Trophoblast cell (in vitro differentiated cells and primary cell): ENCODE measurements around the gene DUSP8. TPM values are rescaled to one million over a fixed set of nuclear protein-coding genes. Genes with fewer than 3 reads are reported as not detected.

Source experiments
- DNase-seq, 2 donors: peaks; one replicate each; pipeline ENCODE4 v3.0.0-alpha.2; 2016
- H2AFZ ChIP-seq: 2 replicates; pipeline ENCODE4 v1.6.1; 2013; ENCODE audit warnings: low read length, moderate library complexity, mild to moderate bottlenecking; ENCODE audit not compliant: insufficient read depth, poor library complexity
- H2AK5ac ChIP-seq: 2 replicates; pipeline ENCODE4 v1.6.1; 2013; ENCODE audit warnings: mild to moderate bottlenecking, low read length
- H2BK120ac ChIP-seq: 2 replicates; pipeline ENCODE4 v1.6.1; 2013; ENCODE audit warnings: low read length, mild to moderate bottlenecking, moderate library complexity; ENCODE audit not compliant: insufficient read depth, poor library complexity
- H2BK12ac ChIP-seq: 2 replicates; pipeline ENCODE4 v1.6.1; 2013; ENCODE audit warnings: mild to moderate bottlenecking, low read length, moderate library complexity
- H2BK5ac ChIP-seq: 2 replicates; pipeline ENCODE4 v1.6.1; 2013; ENCODE audit warnings: low read length, low read depth, moderate library complexity, mild to moderate bottlenecking; ENCODE audit not compliant: poor library complexity
- H3K14ac ChIP-seq: 2 replicates; pipeline ENCODE4 v1.6.1; 2013; ENCODE audit warnings: mild to moderate bottlenecking, low read length
- H3K18ac ChIP-seq: 2 replicates; pipeline ENCODE4 v1.6.1; 2013; ENCODE audit warnings: mild to moderate bottlenecking, low read length
- H3K23ac ChIP-seq: 2 replicates; pipeline ENCODE4 v1.6.1; 2013; ENCODE audit warnings: low read length
- H3K27ac ChIP-seq: 2 replicates; pipeline ENCODE4 v1.5.1; 2013; ENCODE audit warnings: low read depth, mild to moderate bottlenecking, inconsistent platforms, low read length, moderate library complexity
- H3K27me3 ChIP-seq: 2 replicates; pipeline ENCODE4 v1.6.1; 2013; ENCODE audit warnings: inconsistent platforms, mild to moderate bottlenecking, low read length, moderate library complexity; ENCODE audit not compliant: insufficient read depth
- H3K36me3 ChIP-seq, 2 experiments: 1 replicate in 1 of 2; 2 replicates in 1 of 2; pipeline ENCODE4 v1.6.1; 2013; ENCODE audit warnings: low read length in 2 of 2, mild to moderate bottlenecking in 2 of 2, moderate library complexity in 1 of 2; ENCODE audit not compliant: insufficient read depth in 2 of 2, control insufficient read depth in 1 of 2
- H3K4ac ChIP-seq: 2 replicates; pipeline ENCODE4 v1.6.1; 2013; ENCODE audit warnings: low read depth, mild to moderate bottlenecking, low read length, moderate library complexity
- H3K4me1 ChIP-seq, 2 experiments: 1 replicate in 1 of 2; 2 replicates in 1 of 2; pipeline ENCODE4 v1.6.1; 2013; ENCODE audit warnings: low read length in 2 of 2, mild to moderate bottlenecking in 2 of 2, moderate library complexity in 1 of 2; ENCODE audit not compliant: insufficient read depth in 2 of 2, control insufficient read depth in 1 of 2
- H3K4me2 ChIP-seq: 2 replicates; pipeline ENCODE4 v1.6.1; 2013; ENCODE audit warnings: inconsistent platforms, mild to moderate bottlenecking, low read length, moderate library complexity
- H3K4me3 ChIP-seq: 2 replicates; pipeline ENCODE4 v1.5.1; 2013; ENCODE audit warnings: mild to moderate bottlenecking, low read depth, low read length, inconsistent platforms
- H3K79me1 ChIP-seq: one replicate; pipeline ENCODE4 v1.6.1; 2013; ENCODE audit warnings: low read length
- H3K79me2 ChIP-seq: 2 replicates; pipeline ENCODE4 v1.6.1; 2013; ENCODE audit warnings: low read length, mild to moderate bottlenecking; ENCODE audit not compliant: control insufficient read depth, insufficient read depth, poor library complexity
- H3K9ac ChIP-seq: 2 replicates; pipeline ENCODE4 v1.6.1; 2013; ENCODE audit warnings: mild to moderate bottlenecking, low read length
- H3K9me3 ChIP-seq: 2 replicates; pipeline ENCODE4 v1.6.1; 2013; ENCODE audit warnings: low read depth, mild to moderate bottlenecking, control low read depth, inconsistent platforms, low read length; ENCODE audit not compliant: insufficient read depth
- H4K12ac ChIP-seq: 2 replicates; pipeline ENCODE4 v1.6.1; 2013; ENCODE audit warnings: low read depth, mild to moderate bottlenecking, low read length, moderate library complexity
- H4K8ac ChIP-seq: 2 replicates; pipeline ENCODE4 v1.6.1; 2013; ENCODE audit warnings: low read depth, mild to moderate bottlenecking, low read length, moderate library complexity
- H4K91ac ChIP-seq: one replicate; pipeline ENCODE4 v1.6.1; 2013; ENCODE audit warnings: low read depth, mild to moderate bottlenecking, low read length, moderate library complexity
- WGBS: extraction: QIAGEN DNeasy Blood & Tissue Kit; methylation state at CpG from one replicate; pipeline ENCODE4 v1.1.7; 2013; ENCODE audit warnings: missing lambda C conversion rate; ENCODE audit not compliant: insufficient read length, insufficient coverage; ENCODE audit errors: extremely low coverage; 5-methylcytosine and 5-hydroxymethylcytosine counted together
- polyA plus RNA-seq: library from polyadenylated mRNA; stranded (reverse); fragments of 200-250 nt; gene quantifications from 2 replicates; pipeline ENCODE4 v1.2.3, GENCODE V29; 2013

DUSP8 gene, protein sequence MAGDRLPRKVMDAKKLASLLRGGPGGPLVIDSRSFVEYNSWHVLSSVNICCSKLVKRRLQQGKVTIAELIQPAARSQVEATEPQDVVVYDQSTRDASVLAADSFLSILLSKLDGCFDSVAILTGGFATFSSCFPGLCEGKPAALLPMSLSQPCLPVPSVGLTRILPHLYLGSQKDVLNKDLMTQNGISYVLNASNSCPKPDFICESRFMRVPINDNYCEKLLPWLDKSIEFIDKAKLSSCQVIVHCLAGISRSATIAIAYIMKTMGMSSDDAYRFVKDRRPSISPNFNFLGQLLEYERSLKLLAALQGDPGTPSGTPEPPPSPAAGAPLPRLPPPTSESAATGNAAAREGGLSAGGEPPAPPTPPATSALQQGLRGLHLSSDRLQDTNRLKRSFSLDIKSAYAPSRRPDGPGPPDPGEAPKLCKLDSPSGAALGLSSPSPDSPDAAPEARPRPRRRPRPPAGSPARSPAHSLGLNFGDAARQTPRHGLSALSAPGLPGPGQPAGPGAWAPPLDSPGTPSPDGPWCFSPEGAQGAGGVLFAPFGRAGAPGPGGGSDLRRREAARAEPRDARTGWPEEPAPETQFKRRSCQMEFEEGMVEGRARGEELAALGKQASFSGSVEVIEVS
- 29.7 and 31.2 TPM in 2 replicates for polyA plus RNA-seq

DNA sequence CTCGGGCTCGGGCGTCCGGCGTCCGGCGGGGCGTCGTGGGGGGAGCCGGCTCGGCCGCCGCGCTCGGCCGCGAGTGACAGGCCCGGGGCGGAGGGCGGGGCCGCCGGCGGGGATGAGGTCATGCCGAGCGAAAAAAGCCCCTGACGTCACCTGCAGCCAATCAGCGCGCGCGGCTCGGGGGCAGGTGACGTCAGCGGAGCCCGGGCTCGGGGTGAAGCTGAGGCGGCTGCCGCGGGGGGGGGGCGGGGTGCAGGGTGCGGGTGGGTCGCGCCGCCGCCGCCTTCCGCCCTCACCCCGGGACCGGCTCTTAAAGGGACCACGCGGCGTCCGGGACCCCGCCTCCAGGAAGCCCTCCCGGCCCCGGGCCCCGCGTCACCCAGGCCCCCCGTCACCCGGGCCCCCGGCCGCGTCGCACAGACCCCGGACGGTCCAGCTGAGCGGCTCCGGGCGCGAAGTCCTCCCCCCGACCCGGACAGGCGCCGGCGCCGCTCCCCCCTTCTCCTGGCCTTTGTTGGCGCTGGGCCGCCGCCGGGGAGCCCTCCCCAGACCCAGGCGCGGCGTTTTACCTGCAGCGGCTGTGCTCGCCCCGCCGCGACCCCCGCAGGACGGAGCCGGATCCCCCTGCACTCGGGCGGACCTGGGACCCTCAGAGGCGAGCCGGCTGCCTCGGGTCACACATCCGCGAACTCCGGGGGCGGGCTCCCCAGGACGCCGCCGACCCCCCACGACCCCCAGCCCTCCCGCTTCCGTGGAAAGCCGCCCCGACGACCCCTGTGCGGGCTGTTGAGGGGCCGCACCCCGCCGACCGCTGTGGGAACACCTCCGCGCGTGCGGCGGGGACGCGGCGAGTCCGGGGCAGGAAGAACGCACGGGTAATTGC is at the start of gene DUSP8:
TSS of gene DUSP8 (minus strand) at position 75 of the 880 bp plus-strand sequence. CDS start 6,445 bp downstream, outside the sequence.
- peaks cover 3 to 5% of the 10 kb centered on the region in 2 experiments for H3K36me3 ChIP-seq
- peaks cover 11% of the 10 kb centered on the region for H3K79me1 ChIP-seq
- H2BK5ac ChIP-seq: no peak within 1 kb of the TSS
- H2AK5ac ChIP-seq: peak within 1 kb of the TSS; percentile 55
- H2BK120ac ChIP-seq: peak within 1 kb of the TSS; percentile 95
- H4K91ac ChIP-seq: peak within 1 kb of the TSS; percentile 84
- peak; percentile 59 to 82 for DNase-seq
- H2BK12ac ChIP-seq: no peak within 1 kb of the TSS
- H3K4me2 ChIP-seq: peak within 1 kb of the TSS; percentile 91
- H3K4me1 ChIP-seq: peaks cover 8 to 19% of the 10 kb centered on the region in 2 experiments
- H3K4ac ChIP-seq: peak within 1 kb of the TSS; percentile 55
- no peak within 1 kb of the TSS for H3K27ac ChIP-seq
- no CpG with 5 or more reads among the region's 124 CpGs for WGBS
- H3K9ac ChIP-seq: peak within 1 kb of the TSS; percentile 82
- H3K79me2 ChIP-seq: peaks cover 9% of the 10 kb centered on the region
- H3K18ac ChIP-seq: peak within 1 kb of the TSS; percentile 80
- peak within 1 kb of the TSS; percentile 79 for H4K8ac ChIP-seq
- H3K9me3 ChIP-seq: no peaks in the 10 kb centered on the region
- H3K14ac ChIP-seq: peak within 1 kb of the TSS; percentile 77
- no peak within 1 kb of the TSS for H3K23ac ChIP-seq
- H3K27me3 ChIP-seq: peaks cover 19% of the 10 kb centered on the region
- H4K12ac ChIP-seq: peak within 1 kb of the TSS; percentile 87
- peak within 1 kb of the TSS; percentile 53 for H2AFZ ChIP-seq
- peak within 1 kb of the TSS; percentile 78 for H3K4me3 ChIP-seq

- no peak overlapping the region for H3K23ac ChIP-seq
- no peak overlapping the region for H3K18ac ChIP-seq
- H2BK5ac ChIP-seq: no peak overlapping the region
- no peak overlapping the region for H2BK120ac ChIP-seq
- no peak overlapping the region for H3K27ac ChIP-seq
- H3K14ac ChIP-seq: no peak overlapping the region
- no peak overlapping the region for H3K4me2 ChIP-seq
- no peak overlapping the region for H4K12ac ChIP-seq
- no peak overlapping the region for H3K4ac ChIP-seq
- no peak for DNase-seq
- no peaks in the 10 kb centered on the region for H3K79me1 ChIP-seq
- no peaks in the 10 kb centered on the region for H3K27me3 ChIP-seq
- no peak overlapping the region for H4K91ac ChIP-seq
- no peak overlapping the region for H2AFZ ChIP-seq
- no peak overlapping the region for H4K8ac ChIP-seq
- H3K9me3 ChIP-seq: peaks cover 10% of the 10 kb centered on the region
- H3K9ac ChIP-seq: no peak overlapping the region
- no peaks in the 10 kb centered on the region for H3K36me3 ChIP-seq
- H3K79me2 ChIP-seq: no peaks in the 10 kb centered on the region
- no peaks in the 10 kb centered on the region for H3K4me1 ChIP-seq
- no peak overlapping the region for H2BK12ac ChIP-seq
- no CpG with 5 or more reads among the region's 10 CpGs for WGBS
- no peak overlapping the region for H3K4me3 ChIP-seq
- no peak overlapping the region for H2AK5ac ChIP-seq
Measured at GRCh38 chr11:1619449-1619848, 47.4 kb upstream of the DUSP8 start.

- H3K4me1 ChIP-seq: no peaks in the 10 kb centered on the region
- H3K18ac ChIP-seq: no peak overlapping the region
- no peak overlapping the region for H3K9ac ChIP-seq
- H3K79me2 ChIP-seq: no peaks in the 10 kb centered on the region
- no peak overlapping the region for H4K91ac ChIP-seq
- H3K9me3 ChIP-seq: peaks cover 10% of the 10 kb centered on the region
- no peaks in the 10 kb centered on the region for H3K27me3 ChIP-seq
- no CpG with 5 or more reads among the region's 10 CpGs for WGBS
- H3K36me3 ChIP-seq: no peaks in the 10 kb centered on the region
- no peak overlapping the region for H3K4ac ChIP-seq
- no peak overlapping the region for H3K27ac ChIP-seq
- H3K4me3 ChIP-seq: no peak overlapping the region
- H2AFZ ChIP-seq: no peak overlapping the region
- H2BK120ac ChIP-seq: no peak overlapping the region
- H4K12ac ChIP-seq: no peak overlapping the region
- H4K8ac ChIP-seq: no peak overlapping the region
- no peak for DNase-seq
- H3K79me1 ChIP-seq: no peaks in the 10 kb centered on the region
- no peak overlapping the region for H3K14ac ChIP-seq
- no peak overlapping the region for H3K23ac ChIP-seq
- no peak overlapping the region for H2BK5ac ChIP-seq
- no peak overlapping the region for H2BK12ac ChIP-seq
- H2AK5ac ChIP-seq: no peak overlapping the region
- H3K4me2 ChIP-seq: no peak overlapping the region
Measured at GRCh38 chr11:1618231-1618630, 46.2 kb upstream of the DUSP8 start.

DNA sequence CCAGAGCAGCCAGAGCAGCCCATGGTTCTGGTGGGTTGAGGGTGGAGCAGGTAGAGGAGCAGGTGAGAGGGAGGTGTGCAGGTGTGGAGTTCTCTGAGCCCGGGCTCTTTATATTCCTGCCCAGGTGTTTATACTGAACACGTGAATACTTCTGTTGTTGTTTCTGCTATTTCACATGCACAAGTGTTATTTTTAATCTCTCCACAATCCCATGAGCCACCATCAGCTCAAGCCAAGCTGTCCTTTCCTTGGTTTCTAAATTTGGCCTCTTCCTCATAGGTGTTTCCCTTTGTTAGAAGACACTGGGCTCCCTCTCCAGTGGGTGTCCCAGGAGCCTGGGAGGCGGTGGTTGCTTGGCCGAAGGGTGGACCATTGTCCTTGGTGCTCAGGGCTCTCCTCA is 36.3 kb upstream of the DUSP8 start, which contains the start of gene KRTAP5-3:
TSS of gene KRTAP5-3 (minus strand) at position 101 of the 400 bp plus-strand sequence. CDS start at position 23, 78 bp downstream.
- Histone ChIP-seq H3K4me2 (no peak within 1 kb of the TSS), H4K91ac (no peak within 1 kb of the TSS), H3K4ac (no peak within 1 kb of the TSS), H3K14ac (no peak within 1 kb of the TSS), H2BK12ac (no peak within 1 kb of the TSS), H3K79me2 (no peaks in the 10 kb centered on the region), H3K9me3 (peaks cover 1% of the 10 kb centered on the region), H3K4me1 (no peaks in the 10 kb centered on the region), H3K36me3 (no peaks in the 10 kb centered on the region), H3K27me3 (no peaks in the 10 kb centered on the region), H3K27ac (no peak within 1 kb of the TSS), H2BK5ac (no peak within 1 kb of the TSS), H3K9ac (no peak within 1 kb of the TSS), H2AFZ (no peak within 1 kb of the TSS), H2BK120ac (no peak within 1 kb of the TSS), H2AK5ac (no peak within 1 kb of the TSS), H3K18ac (no peak within 1 kb of the TSS), H4K12ac (no peak within 1 kb of the TSS), H3K23ac (no peak within 1 kb of the TSS), H3K4me3 (no peak within 1 kb of the TSS), H4K8ac (no peak within 1 kb of the TSS), H3K79me1 (no peaks in the 10 kb centered on the region)
- no peak for DNase-seq
- no CpG with 5 or more reads among the region's 4 CpGs for WGBS
